Keratinocyte (primary cell): ENCODE measurements around the gene ITIH3. TPM values are rescaled to one million over a fixed set of nuclear protein-coding genes. Genes with fewer than 3 reads are reported as not detected.

Experiments used
- DNase-seq: peaks from one replicate; pipeline ENCODE4 v3.0.0-alpha.2; 2011; ENCODE audit warnings: low read depth, missing footprints, low spot score
- FAIRE-seq: peaks from 2 replicates; lab custom pipeline; 2011; peaks lifted over from hg19 to GRCh38; lab: Jason Lieb, UNC
- H2AFZ ChIP-seq: 2 replicates; pipeline ENCODE4 v1.6.0; 2012; ENCODE audit warnings: low read length, control low read depth, inconsistent platforms; ENCODE audit not compliant: control insufficient read depth
- H3K27ac ChIP-seq: 2 replicates; pipeline ENCODE4 v1.5.1; 2011; ENCODE audit warnings: low read length; ENCODE audit not compliant: control insufficient read depth, insufficient read depth
- H3K27me3 ChIP-seq: 3 replicates; pipeline ENCODE4 v1.6.0; 2011; ENCODE audit warnings: low read length; ENCODE audit not compliant: control insufficient read depth, insufficient read depth; ENCODE audit errors: extremely low read depth
- H3K36me3 ChIP-seq, 2 experiments: 2 replicates in 1 of 2; 3 replicates in 1 of 2; pipeline ENCODE4 v1.5.1; 2011; ENCODE audit warnings: low read length in 2 of 2, mild to moderate bottlenecking in 1 of 2; ENCODE audit not compliant: control insufficient read depth in 2 of 2, insufficient read depth in 2 of 2; ENCODE audit errors: extremely low read depth in 1 of 2
- H3K4me1 ChIP-seq: 3 replicates; pipeline ENCODE4 v1.5.1; 2011; ENCODE audit warnings: low read length; ENCODE audit not compliant: control insufficient read depth, insufficient read depth; ENCODE audit errors: extremely low read depth
- H3K4me2 ChIP-seq: 3 replicates; pipeline ENCODE4 v1.6.0; 2011; ENCODE audit warnings: low read depth, low read length; ENCODE audit not compliant: control insufficient read depth, insufficient read depth; ENCODE audit errors: extremely low read depth
- H3K4me3 ChIP-seq, 3 experiments: fragments of 200-600 bp in 1 of 3; sonication (generic) in 1 of 3; 2 replicates in 2 of 3; 3 replicates in 1 of 3; pipeline ENCODE4 v1.5.1; 2011 to 2016; ENCODE audit warnings: low read length in 3 of 3, mild to moderate bottlenecking in 3 of 3, control low read depth in 2 of 3, inconsistent platforms in 1 of 3, low read depth in 1 of 3, mixed read lengths in 1 of 3, mixed run types in 1 of 3, moderate library complexity in 1 of 3; ENCODE audit not compliant: control insufficient read depth in 2 of 3, insufficient read depth in 2 of 3; ENCODE audit errors: extremely low read depth in 1 of 3
- H3K79me2 ChIP-seq: 2 replicates; pipeline ENCODE4 v1.6.0; 2012; ENCODE audit warnings: low read length; ENCODE audit not compliant: control insufficient read depth, insufficient read depth
- H3K9ac ChIP-seq: 3 replicates; pipeline ENCODE4 v1.6.0; 2011; ENCODE audit warnings: low read length; ENCODE audit not compliant: control insufficient read depth, insufficient read depth; ENCODE audit errors: extremely low read depth
- H3K9me1 ChIP-seq: 3 replicates; pipeline ENCODE4 v1.6.0; 2011; ENCODE audit warnings: low read length; ENCODE audit not compliant: control insufficient read depth, insufficient read depth; ENCODE audit errors: extremely low read depth
- H3K9me3 ChIP-seq: 2 replicates; pipeline ENCODE4 v1.5.1; 2012; ENCODE audit warnings: low read depth, low read length; ENCODE audit not compliant: control insufficient read depth
- H4K20me1 ChIP-seq: 3 replicates; pipeline ENCODE4 v1.6.0; 2011; ENCODE audit warnings: low read length; ENCODE audit not compliant: control insufficient read depth, insufficient read depth; ENCODE audit errors: extremely low read depth
- CTCF ChIP-seq, 3 experiments: IDR thresholded peaks in 1 of 3; conservative IDR thresholded peaks in 1 of 3; optimal IDR thresholded peaks in 1 of 3; 2 replicates in 2 of 3; 3 replicates in 1 of 3; pipeline versions ENCODE3 to v1.5.1; 2011; ENCODE audit warnings: low read length in 3 of 3, mild to moderate bottlenecking in 3 of 3, moderate library complexity in 2 of 3, control low read depth in 1 of 3, inconsistent platforms in 1 of 3; ENCODE audit not compliant: insufficient read depth in 2 of 3; ENCODE audit errors: extremely low read depth in 1 of 3
- EZH2 ChIP-seq: IDR thresholded peaks from one replicate; pipeline ENCODE4 v1.6.1; 2012; ENCODE audit warnings: inconsistent platforms, mild to moderate bottlenecking, low read length, moderate library complexity
- dilution Hi-C: fragments of 300-500 bp; cut with MboI; formaldehyde crosslinking; loops from one replicate; pipeline ENCODE4 v1.7.0; 2020; ENCODE audit warnings: low sequenced_read_pairs; ENCODE audit not compliant: extremely low pct_ligation_motif_present
- polyA plus RNA-seq, 5 experiments: library from polyadenylated mRNA; depleted of rRNA in 3 of 5; stranded (reverse) in 3 of 5; stranded (forward) in 1 of 5; unstranded in 1 of 5; fragments of >200 nt; gene quantifications; 1 replicate in 1 of 5; 2 replicates in 3 of 5; 3 replicates in 1 of 5; pipeline versions ENCODE4 v1.2.1 to v1.2.3, GENCODE V29; 2011 to 2012; ENCODE audit warnings: missing spikeins in 2 of 5, low read depth in 1 of 5, low replicate concordance in 1 of 5

The ITIH3 gene
- polyA plus RNA-seq, 1 donor (not counting 4 experiments of a cell fraction or from before 2014, with no cell fraction given): not detected

DNA sequence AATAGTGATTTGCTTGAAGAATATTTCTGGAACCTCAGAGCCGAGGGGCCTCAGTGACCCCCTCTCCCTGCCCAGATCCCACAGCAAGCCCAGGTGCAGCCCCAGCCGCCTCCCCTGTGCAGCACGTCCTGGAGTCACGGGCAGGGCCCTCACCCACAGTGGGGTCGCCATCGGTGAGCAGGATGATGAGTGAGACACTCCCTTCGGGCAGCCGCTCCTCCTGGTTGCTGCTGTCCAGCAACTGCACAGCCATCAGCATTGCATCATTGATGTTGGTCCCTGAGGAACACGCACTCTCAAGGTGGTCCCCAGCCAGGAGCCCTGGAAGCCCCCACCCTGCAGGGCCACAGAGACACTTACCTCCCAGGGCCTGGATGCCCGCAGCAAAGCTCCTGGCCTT lies 29.4 kb downstream of the ITIH3 start:
- H3K4me2 ChIP-seq: no peak overlapping the region
- dilution Hi-C loops: no loop called here
- no peaks in the 10 kb centered on the region for H3K9me3 ChIP-seq
- H2AFZ ChIP-seq: no peak overlapping the region
- DNase-seq: no peak
- FAIRE-seq: no peak
- no peak overlapping the region for H3K4me3 ChIP-seq
- H3K9me1 ChIP-seq: no peaks in the 10 kb centered on the region
- no peaks in the 10 kb centered on the region for H3K4me1 ChIP-seq
- H3K27ac ChIP-seq: no peak overlapping the region
- no peaks in the 10 kb centered on the region for H3K36me3 ChIP-seq
- no peaks in the 10 kb centered on the region for H3K79me2 ChIP-seq
- H3K27me3 ChIP-seq: no peaks in the 10 kb centered on the region
- TF ChIP-seq EZH2 (no peak), CTCF (optimal IDR thresholded peaks at IDR 0.05 in 1 of 3, IDR thresholded peaks at IDR 0.05 in 1 of 3, conservative IDR thresholded peaks at IDR 0.05 in 1 of 3; ENCODE audit: extremely low read depth in 1 of 3, insufficient read depth in 2 of 3, low read length in 3 of 3) (no peak)
- no peak overlapping the region for H3K9ac ChIP-seq
- no peaks in the 10 kb centered on the region for H4K20me1 ChIP-seq

DNA sequence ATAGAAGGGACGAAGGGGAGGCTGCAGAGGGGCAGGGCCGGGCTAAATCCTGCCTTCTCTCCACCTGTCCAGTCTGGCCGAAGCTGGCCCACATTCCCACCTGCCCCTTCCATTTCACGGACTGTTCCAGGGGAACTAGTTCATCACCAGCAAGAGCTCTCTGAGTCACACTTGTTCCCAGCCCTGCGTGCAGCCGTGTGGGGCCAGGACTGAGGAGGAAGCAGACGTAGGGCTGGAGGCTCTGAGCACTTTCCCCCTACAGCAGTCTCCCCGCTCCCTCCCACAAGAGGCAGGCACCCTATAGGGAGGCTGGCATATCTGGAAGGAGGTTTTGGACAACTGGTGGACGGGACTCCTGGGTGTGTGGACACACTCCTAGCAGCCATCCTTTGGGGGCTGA lies 32.8 kb downstream of the ITIH3 start:
- no peaks in the 10 kb centered on the region for H3K9me1 ChIP-seq
- no peaks in the 10 kb centered on the region for H3K9me3 ChIP-seq
- no peaks in the 10 kb centered on the region for H3K36me3 ChIP-seq
- no peak for TF ChIP-seq EZH2
- DNase-seq: no peak
- H3K79me2 ChIP-seq: no peaks in the 10 kb centered on the region
- H3K9ac ChIP-seq: no peak overlapping the region
- H3K27me3 ChIP-seq: no peaks in the 10 kb centered on the region
- no peak overlapping the region for H3K4me2 ChIP-seq
- H3K4me1 ChIP-seq: peaks cover 16% of the 10 kb centered on the region
- H2AFZ ChIP-seq: no peak overlapping the region
- no peak overlapping the region for H3K4me3 ChIP-seq
- H3K27ac ChIP-seq: no peak overlapping the region
- no peaks in the 10 kb centered on the region for H4K20me1 ChIP-seq
- dilution Hi-C loops: no loop called here
- no peak for FAIRE-seq

DNA sequence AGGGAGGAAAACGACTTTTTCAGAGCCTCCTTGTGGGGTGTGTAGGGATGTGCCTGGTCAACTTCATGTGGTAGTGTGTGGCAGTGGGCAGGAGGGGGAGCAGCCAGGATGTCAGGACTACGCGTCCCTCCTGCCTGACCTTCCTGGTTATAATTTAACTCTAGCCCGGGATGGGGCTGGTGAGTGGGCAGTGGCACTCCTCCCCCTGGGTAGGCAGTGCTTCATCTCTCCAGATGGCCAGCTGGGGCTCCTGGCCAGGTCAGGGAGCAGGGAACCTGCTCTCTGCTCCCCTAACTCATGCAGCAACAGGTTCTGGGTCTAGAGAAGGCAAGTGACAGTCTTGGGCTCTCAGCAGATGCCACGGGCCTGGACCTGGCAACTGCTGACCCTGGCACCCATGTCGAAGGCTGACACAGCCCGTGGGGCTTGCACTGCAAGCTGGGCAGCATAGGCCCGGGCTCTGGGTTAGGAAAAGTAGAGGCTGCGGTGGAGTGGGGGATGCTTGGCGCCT lies 33.3 kb downstream of the ITIH3 start:
- dilution Hi-C loops: no loop called here
- no peak for FAIRE-seq
- no peak overlapping the region for H3K9ac ChIP-seq
- H3K9me1 ChIP-seq: no peaks in the 10 kb centered on the region
- H3K9me3 ChIP-seq: no peaks in the 10 kb centered on the region
- H3K4me1 ChIP-seq: peaks cover 16% of the 10 kb centered on the region
- H3K27me3 ChIP-seq: no peaks in the 10 kb centered on the region
- no peaks in the 10 kb centered on the region for H3K36me3 ChIP-seq
- DNase-seq: no peak
- H3K4me2 ChIP-seq: no peak overlapping the region
- no peaks in the 10 kb centered on the region for H3K79me2 ChIP-seq
- TF ChIP-seq CTCF (optimal IDR thresholded peaks at IDR 0.05 in 1 of 3, IDR thresholded peaks at IDR 0.05 in 1 of 3, conservative IDR thresholded peaks at IDR 0.05 in 1 of 3; ENCODE audit: extremely low read depth in 1 of 3, insufficient read depth in 2 of 3, low read length in 3 of 3): no peak
- no peak for TF ChIP-seq EZH2
- no peak overlapping the region for H2AFZ ChIP-seq
- H4K20me1 ChIP-seq: no peaks in the 10 kb centered on the region
- no peak overlapping the region for H3K27ac ChIP-seq
- H3K4me3 ChIP-seq: no peak overlapping the region
